ENCODE data around the gene CYB561D2. TPM values are rescaled to one million over a fixed set of nuclear protein-coding genes. Genes with fewer than 3 reads are reported as not detected.
A peak's percentile ranks its signal among the peaks of the same experiment; 100 is the strongest.

Gene CYB561D2
- total and polyA plus RNA-seq, 8 donors, result 6.1 to 26.1 (median 11.1) TPM; not detected in 1

DNA sequence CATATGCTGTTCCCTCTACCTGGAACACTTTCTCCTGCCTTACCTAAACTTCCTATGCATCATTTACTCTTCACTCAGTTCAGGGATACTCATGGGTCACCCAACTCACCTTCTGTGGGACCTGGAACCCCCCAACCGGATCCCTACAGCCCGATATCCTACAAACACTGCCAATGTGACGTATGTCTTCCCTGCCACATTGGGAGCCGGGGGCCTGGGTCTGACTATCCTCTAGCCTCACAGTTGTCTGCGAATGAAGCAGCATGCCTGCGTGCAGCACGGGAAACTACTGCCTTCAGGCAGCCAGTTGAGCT, 492 bp upstream of the CYB561D2 start:
- intact Hi-C loops (cut with DNase I; ENCODE audit: low total_unique reads), result no loop called here
- H3K27me3 ChIP-seq, result no peaks in the 10 kb centered on the region
- H3K4me1 ChIP-seq, result peaks cover 38 to 91% (median 76%) of the 10 kb centered on the region in 4 donors
- no peak for TF ChIP-seq POLR2A (IDR thresholded peaks at IDR 0.05)
- no peak for TF ChIP-seq POLR2AphosphoS5 (IDR thresholded peaks at IDR 0.05)
- TF ChIP-seq, protein P1, sequence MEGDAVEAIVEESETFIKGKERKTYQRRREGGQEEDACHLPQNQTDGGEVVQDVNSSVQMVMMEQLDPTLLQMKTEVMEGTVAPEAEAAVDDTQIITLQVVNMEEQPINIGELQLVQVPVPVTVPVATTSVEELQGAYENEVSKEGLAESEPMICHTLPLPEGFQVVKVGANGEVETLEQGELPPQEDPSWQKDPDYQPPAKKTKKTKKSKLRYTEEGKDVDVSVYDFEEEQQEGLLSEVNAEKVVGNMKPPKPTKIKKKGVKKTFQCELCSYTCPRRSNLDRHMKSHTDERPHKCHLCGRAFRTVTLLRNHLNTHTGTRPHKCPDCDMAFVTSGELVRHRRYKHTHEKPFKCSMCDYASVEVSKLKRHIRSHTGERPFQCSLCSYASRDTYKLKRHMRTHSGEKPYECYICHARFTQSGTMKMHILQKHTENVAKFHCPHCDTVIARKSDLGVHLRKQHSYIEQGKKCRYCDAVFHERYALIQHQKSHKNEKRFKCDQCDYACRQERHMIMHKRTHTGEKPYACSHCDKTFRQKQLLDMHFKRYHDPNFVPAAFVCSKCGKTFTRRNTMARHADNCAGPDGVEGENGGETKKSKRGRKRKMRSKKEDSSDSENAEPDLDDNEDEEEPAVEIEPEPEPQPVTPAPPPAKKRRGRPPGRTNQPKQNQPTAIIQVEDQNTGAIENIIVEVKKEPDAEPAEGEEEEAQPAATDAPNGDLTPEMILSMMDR (IDR thresholded peaks at IDR 0.05), result no peak
- TF ChIP-seq EP300 (IDR thresholded peaks at IDR 0.05), result no peak
- peaks cover 33 to 46% (median 40%) of the 10 kb centered on the region in 4 donors for H3K36me3 ChIP-seq
- no peak for DNase-seq
- H3K9me3 ChIP-seq, result no peaks in the 10 kb centered on the region
- peak overlapping the region; percentile 90 to 97 (median 92) for H3K27ac ChIP-seq
- H3K4me3 ChIP-seq, result peak overlapping the region; percentile 59 to 77 (median 70)
- WGBS, 5 donors, result 2 to 9% (median 3%) methylated on average over 7 of the region's 7 CpGs

DNA sequence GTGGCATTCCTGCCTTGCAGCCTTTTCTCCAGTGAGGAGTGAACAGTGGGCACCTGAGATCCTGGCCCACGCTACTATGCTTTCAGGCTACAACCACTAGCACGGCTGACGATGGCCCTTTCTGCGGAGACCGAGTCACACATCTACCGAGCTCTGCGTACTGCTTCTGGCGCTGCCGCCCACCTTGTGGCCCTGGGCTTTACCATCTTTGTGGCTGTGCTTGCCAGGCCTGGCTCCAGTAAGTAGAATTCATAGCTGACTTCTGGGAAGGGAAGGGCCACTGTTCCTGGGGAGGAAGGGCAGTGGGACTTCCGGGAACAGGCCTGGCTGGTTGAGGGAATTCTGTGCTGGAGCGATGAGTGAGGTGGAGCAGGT, 648 bp downstream of the CYB561D2 start:
- H3K9me3 ChIP-seq, result no peaks in the 10 kb centered on the region
- H3K4me1 ChIP-seq, result peaks cover 40 to 91% (median 76%) of the 10 kb centered on the region in 4 donors
- peaks cover 41 to 57% (median 52%) of the 10 kb centered on the region in 4 donors for H3K36me3 ChIP-seq
- H3K4me3 ChIP-seq, result peak overlapping the region; percentile 59 to 77 (median 70)
- TF ChIP-seq, protein P1 (IDR thresholded peaks at IDR 0.05), result no peak
- no peak for TF ChIP-seq POLR2A (IDR thresholded peaks at IDR 0.05)
- no peaks in the 10 kb centered on the region for H3K27me3 ChIP-seq
- no peak for DNase-seq
- intact Hi-C loops (cut with DNase I; ENCODE audit: low total_unique reads), result no loop called here
- 20 to 46% (median 23%) methylated on average over 11 of the region's 11 CpGs for WGBS, 5 donors
- peak overlapping the region; percentile 90 to 97 (median 92) for H3K27ac ChIP-seq

DNA sequence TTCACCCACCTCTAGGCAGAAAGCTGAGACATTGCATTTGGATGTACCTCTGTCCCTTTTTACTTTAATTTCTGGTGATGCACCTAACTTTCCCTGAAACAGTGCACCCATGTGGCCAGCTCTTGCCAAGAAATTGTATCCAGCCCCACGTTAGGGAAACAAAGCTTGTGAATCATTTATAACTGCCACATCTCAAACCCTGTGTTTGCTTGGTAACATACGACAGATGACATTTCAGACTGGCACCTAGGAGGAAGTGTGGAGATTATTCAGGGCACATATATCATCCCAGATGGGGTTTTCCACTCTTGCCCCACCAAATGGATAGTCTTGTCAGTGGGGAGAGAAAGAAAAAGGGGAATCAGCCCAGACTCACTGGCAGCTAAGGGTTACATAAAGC, 2.1 kb downstream of the CYB561D2 start:
- H3K27me3 ChIP-seq, result no peaks in the 10 kb centered on the region
- H3K4me3 ChIP-seq, result no peak overlapping the region
- H3K36me3 ChIP-seq, result peaks cover 42 to 59% (median 58%) of the 10 kb centered on the region in 4 donors
- TF ChIP-seq POLR2AphosphoS5 (IDR thresholded peaks at IDR 0.05), result no peak
- TF ChIP-seq EP300 (IDR thresholded peaks at IDR 0.05), result no peak
- TF ChIP-seq, protein P1 (IDR thresholded peaks at IDR 0.05), result no peak
- no peak for TF ChIP-seq POLR2A (IDR thresholded peaks at IDR 0.05)
- 13 to 36% (median 17%) methylated on average over 2 of the region's 2 CpGs for WGBS, 5 donors
- peak overlapping the region in 2 of 5 donors; percentile 23 for H3K27ac ChIP-seq
- DNase-seq, result no peak
- intact Hi-C loops (cut with DNase I; ENCODE audit: low total_unique reads), result no loop called here
- H3K9me3 ChIP-seq, result no peaks in the 10 kb centered on the region
- H3K4me1 ChIP-seq, result peaks cover 55 to 91% (median 79%) of the 10 kb centered on the region in 4 donors

DNA sequence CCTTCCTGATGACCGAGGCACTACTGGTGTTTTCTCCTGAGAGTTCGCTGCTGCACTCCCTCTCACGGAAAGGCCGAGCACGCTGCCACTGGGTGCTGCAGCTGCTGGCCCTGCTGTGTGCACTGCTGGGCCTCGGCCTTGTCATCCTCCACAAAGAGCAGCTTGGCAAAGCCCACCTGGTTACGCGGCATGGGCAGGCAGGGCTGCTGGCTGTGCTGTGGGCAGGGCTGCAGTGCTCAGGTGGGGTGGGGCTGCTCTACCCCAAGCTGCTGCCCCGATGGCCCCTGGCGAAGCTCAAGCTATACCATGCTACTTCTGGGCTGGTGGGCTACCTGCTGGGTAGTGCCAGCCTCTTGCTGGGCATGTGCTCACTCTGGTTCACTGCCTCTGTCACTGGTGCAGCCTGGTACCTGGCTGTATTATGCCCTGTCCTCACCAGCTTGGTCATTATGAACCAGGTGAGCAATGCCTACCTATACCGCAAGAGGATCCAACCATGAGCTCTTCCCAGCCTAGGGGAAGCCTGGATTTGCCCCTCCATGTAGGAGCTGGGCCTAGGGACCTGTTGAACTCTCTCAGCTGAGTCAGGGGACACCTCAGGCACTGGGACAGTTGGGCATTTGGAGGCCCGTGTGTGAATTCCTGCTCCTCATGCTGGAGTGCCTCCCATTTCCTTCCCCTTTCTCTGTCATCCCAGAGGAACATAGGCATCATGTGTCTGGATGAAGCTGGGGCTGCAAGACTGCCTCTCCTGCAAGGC, 2.8 kb downstream of the CYB561D2 start:
- WGBS, 5 donors, result 67 to 84% (median 83%) methylated on average over 7 to 12 of the region's 12 CpGs
- H3K27me3 ChIP-seq, result no peaks in the 10 kb centered on the region
- TF ChIP-seq POLR2AphosphoS5 (IDR thresholded peaks at IDR 0.05), result no peak
- TF ChIP-seq, protein P1 (IDR thresholded peaks at IDR 0.05), result no peak
- no peak for TF ChIP-seq POLR2A (IDR thresholded peaks at IDR 0.05)
- no peak for TF ChIP-seq EP300 (IDR thresholded peaks at IDR 0.05)
- H3K4me1 ChIP-seq, result peaks cover 62 to 92% (median 83%) of the 10 kb centered on the region in 4 donors
- H3K9me3 ChIP-seq, result no peaks in the 10 kb centered on the region
- H3K4me3 ChIP-seq, result no peak overlapping the region
- DNase-seq, result no peak
- intact Hi-C loops (cut with DNase I; ENCODE audit: low total_unique reads), result no loop called here
- peak overlapping the region in 2 of 5 donors; percentile 23 for H3K27ac ChIP-seq
- peaks cover 35 to 57% (median 52%) of the 10 kb centered on the region in 4 donors for H3K36me3 ChIP-seq
